SK-N-SH (cell line): ENCODE results near the gene AKR1D1. TPM values are rescaled to one million over a fixed set of nuclear protein-coding genes. Genes with fewer than 3 reads are reported as not detected.

ENCODE experiments used
- CTCF ChIA-PET: fragments of 300-600, 350-600 bp; formaldehyde crosslinking; extraction: SDS; loops from one replicate; lab custom pipeline; 2021; lab: Yijun Ruan, JAX
- POLR2A ChIA-PET: fragments of 350-600 bp; sonication (Branson Sonifier 250); formaldehyde crosslinking; extraction: SDS; loops from one replicate; lab custom pipeline; 2020; ENCODE audit warnings: antibody characterized with exemption, inconsistent platforms; lab: Yijun Ruan, JAX
- DNase-seq: peaks from one replicate; pipeline ENCODE4 v3.0.0; 2012
- H2AFZ ChIP-seq: fragments of 200-600 bp; sonication (generic); 2 replicates; pipeline ENCODE4 v1.8.1; 2016; ENCODE audit warnings: antibody characterized with exemption, mild to moderate bottlenecking, low read depth
- H3F3A ChIP-seq: fragments of 200-600 bp; sonication (generic); replicated peaks from 2 replicates; pipeline ENCODE3; 2016; ENCODE audit warnings: antibody characterized with exemption, mild to moderate bottlenecking; ENCODE audit not compliant: insufficient read depth
- H3K27ac ChIP-seq, 2 experiments: fragments of 200-500 bp in 1 of 2; fragments of 200-600 bp in 1 of 2; sonication (Bioruptor generic) in 1 of 2; sonication (generic), shearing (Covaris generic) in 1 of 2; 2 replicates each; pipeline versions ENCODE4 v1.5.1 to v1.6.1; 2014 to 2016; ENCODE audit warnings: low read depth in 2 of 2, inconsistent platforms in 1 of 2, low read length in 1 of 2, mild to moderate bottlenecking in 1 of 2, mixed read lengths in 1 of 2
- H3K27me3 ChIP-seq: fragments of 200-600 bp; sonication (generic), shearing (Covaris generic); 2 replicates; pipeline ENCODE4 v1.6.1; 2016; ENCODE audit warnings: mixed run types; ENCODE audit not compliant: insufficient read depth
- H3K36me3 ChIP-seq, 2 experiments: fragments of 200-500 bp in 1 of 2; fragments of 200-600 bp in 1 of 2; sonication (Bioruptor generic) in 1 of 2; sonication (generic) in 1 of 2; replicated peaks in 1 of 2; 2 replicates each; pipeline versions ENCODE3 to v1.5.1; 2014 to 2016; ENCODE audit warnings: low read length in 1 of 2, mild to moderate bottlenecking in 1 of 2; ENCODE audit not compliant: insufficient read depth in 2 of 2, control insufficient read depth in 1 of 2
- H3K4me1 ChIP-seq, 2 experiments: fragments of 200-500 bp in 1 of 2; fragments of 200-600 bp in 1 of 2; sonication (Bioruptor generic) in 1 of 2; sonication (generic), shearing (Covaris generic) in 1 of 2; 2 replicates each; pipeline versions ENCODE4 v1.5.1 to v1.6.1; 2014 to 2016; ENCODE audit warnings: low read depth in 1 of 2, low read length in 1 of 2, mixed run types in 1 of 2; ENCODE audit not compliant: insufficient read depth in 2 of 2, control insufficient read depth in 1 of 2
- H3K4me2 ChIP-seq: fragments of 200-600 bp; sonication (generic), shearing (Covaris generic); 2 replicates; pipeline ENCODE4 v1.6.1; 2017; ENCODE audit warnings: mixed run types
- H3K4me3 ChIP-seq, 2 experiments: fragments of 200-500 bp in 1 of 2; fragments of 200-600 bp in 1 of 2; sonication (Bioruptor generic) in 1 of 2; sonication (generic), shearing (Covaris generic) in 1 of 2; 2 replicates each; pipeline versions ENCODE4 v1.5.1 to v1.8.1; 2014 to 2016; ENCODE audit warnings: low read depth in 2 of 2, inconsistent platforms in 1 of 2, low read length in 1 of 2, mild to moderate bottlenecking in 1 of 2, mixed read lengths in 1 of 2, moderate library complexity in 1 of 2
- H3K79me2 ChIP-seq: fragments of 200-600 bp; sonication (generic); 2 replicates; pipeline ENCODE4 v1.8.1; 2017; ENCODE audit warnings: mild to moderate bottlenecking; ENCODE audit not compliant: insufficient read depth
- H3K9ac ChIP-seq: fragments of 200-600 bp; sonication (generic); 2 replicates; pipeline ENCODE4 v1.6.1; 2017; ENCODE audit warnings: mixed run types
- H3K9me2 ChIP-seq: fragments of 200-600 bp; sonication (generic); 2 replicates; pipeline ENCODE4 v1.6.1; 2017; ENCODE audit warnings: mixed run types
- H3K9me3 ChIP-seq: fragments of 200-600 bp; sonication (generic); 2 replicates; pipeline ENCODE4 v1.6.1; 2017; ENCODE audit warnings: mixed run types, mild to moderate bottlenecking, moderate library complexity
- H4K20me1 ChIP-seq: fragments of 200-600 bp; sonication (generic); 2 replicates; pipeline ENCODE4 v1.6.1; 2017; ENCODE audit warnings: mild to moderate bottlenecking, mixed run types; ENCODE audit not compliant: insufficient read depth
- CHD2 ChIP-seq: fragments of 150-350 bp; IDR thresholded peaks from 2 replicates; pipeline ENCODE4 v1.6.1; 2018; ENCODE audit warnings: low read length; ENCODE audit not compliant: partially characterized antibody
- ELF1 ChIP-seq: IDR thresholded peaks from 2 replicates; pipeline ENCODE4 v1.4.0; 2012
- EP300 ChIP-seq, 2 experiments: IDR thresholded peaks; 2 replicates each; pipeline versions ENCODE4 v1.4.0 to v1.6.1; 2012; ENCODE audit warnings: borderline replicate concordance in 1 of 2, low read depth in 1 of 2, low read length in 1 of 2
- FOXJ3 ChIP-seq: sonication (generic); formaldehyde crosslinking; IDR thresholded peaks from 2 replicates; pipeline ENCODE4 v1.5.1; 2020; ENCODE audit warnings: mild to moderate bottlenecking, missing genetic modification reagents
- FOXM1 ChIP-seq: IDR thresholded peaks from 2 replicates; pipeline ENCODE4 v1.4.0; 2012; ENCODE audit warnings: low read depth, mild to moderate bottlenecking
- GABPA ChIP-seq: IDR thresholded peaks from 2 replicates; pipeline ENCODE4 v1.4.0; 2012; ENCODE audit warnings: low read depth, mild to moderate bottlenecking
- GATA2 ChIP-seq: sonication (generic); formaldehyde crosslinking; IDR thresholded peaks from 2 replicates; pipeline ENCODE4 v1.5.0; 2020; ENCODE audit warnings: mild to moderate bottlenecking, missing genetic modification reagents
- MXI1 ChIP-seq: IDR thresholded peaks from 2 replicates; pipeline ENCODE4 v1.6.1; 2012; ENCODE audit warnings: mild to moderate bottlenecking, low read depth, low read length, improper control_type of control experiment
- NFIC ChIP-seq: IDR thresholded peaks from 2 replicates; pipeline ENCODE4 v1.4.0; 2012; ENCODE audit warnings: borderline replicate concordance
- POLR2AphosphoS5 ChIP-seq: IDR thresholded peaks from 2 replicates; pipeline ENCODE4 v1.6.1; 2012; ENCODE audit warnings: low read depth, low read length
- RAD21 ChIP-seq: IDR thresholded peaks from 2 replicates; pipeline ENCODE4 v1.6.1; 2012; ENCODE audit warnings: mild to moderate bottlenecking, low read length
- RCOR1 ChIP-seq: fragments of 150-350 bp; IDR thresholded peaks from 2 replicates; pipeline ENCODE4 v1.6.1; 2017; ENCODE audit warnings: antibody characterized with exemption, low read length
- RFX5 ChIP-seq: IDR thresholded peaks from 2 replicates; pipeline ENCODE4 v1.6.1; 2012; ENCODE audit warnings: mild to moderate bottlenecking, improper control_type of control experiment, low read length
- SIN3A ChIP-seq: IDR thresholded peaks from 2 replicates; pipeline ENCODE4 v1.6.1; 2012; ENCODE audit warnings: low read depth, mild to moderate bottlenecking, low read length, moderate library complexity, borderline replicate concordance
- TCF12 ChIP-seq: IDR thresholded peaks from 2 replicates; pipeline ENCODE4 v1.4.0; 2012
- WGBS: methylation state at CpG from one replicate; pipeline ENCODE4 v1.1.6; 2017; ENCODE audit warnings: low lambda C conversion rate; 5-methylcytosine and 5-hydroxymethylcytosine counted together
- polyA plus RNA-seq, 3 experiments: library from polyadenylated mRNA; depleted of rRNA; stranded (reverse); fragments of >200 nt; gene quantifications; 2 replicates each; pipeline ENCODE4 v1.2.3, GENCODE V29; 2012
- TF ChIP-seq, protein P1 (sequence below): fragments of 150-350 bp; IDR thresholded peaks from 2 replicates; pipeline ENCODE4 v1.6.1; 2017; ENCODE audit warnings: antibody characterized with exemption, low read length, low read depth, borderline replicate concordance
- TF ChIP-seq, protein P2 (sequence below): IDR thresholded peaks from 2 replicates; pipeline ENCODE4 v1.4.0; 2012; ENCODE audit warnings: low read depth, borderline replicate concordance
- TF ChIP-seq, protein P3 (sequence below): fragments of 200-600 bp; sonication (generic); IDR thresholded peaks from 2 replicates; pipeline ENCODE4 v1.6.1; 2017; ENCODE audit warnings: antibody characterized with exemption, mild to moderate bottlenecking, moderate library complexity
- TF ChIP-seq, protein P4 (sequence below): IDR thresholded peaks from 2 replicates; pipeline ENCODE4; 2012
- TF ChIP-seq, protein P5 (sequence below): fragments of 150-350 bp; IDR thresholded peaks from 2 replicates; pipeline ENCODE4 v1.6.1; 2016; ENCODE audit warnings: mild to moderate bottlenecking, low read depth, low read length

Gene AKR1D1
- polyA plus RNA-seq, 1 of the 3 experiments (the other 2 are of a cell fraction) = not detected

DNA sequence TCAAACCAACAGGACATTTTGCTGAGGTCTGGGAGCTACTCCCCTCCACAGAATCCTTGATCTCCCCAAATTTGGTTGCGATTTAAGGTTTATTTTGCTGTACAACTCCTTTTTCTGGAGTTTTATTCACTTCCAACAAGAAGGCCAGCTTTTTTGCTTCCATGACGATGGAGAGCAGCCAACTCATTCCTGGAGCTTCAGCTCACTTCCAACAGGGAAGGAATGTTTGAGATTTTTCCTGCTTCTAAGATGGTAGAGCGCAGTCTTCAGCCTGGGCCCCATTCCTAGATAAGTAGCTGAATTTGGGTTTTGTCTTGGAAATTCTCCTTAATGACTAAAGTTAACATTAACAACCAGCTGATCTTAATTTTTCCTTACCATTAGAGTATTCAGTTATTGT lies 43.5 kb upstream of the AKR1D1 start (continued):
- no peak for TF ChIP-seq GATA2 (CRISPR knock-in tag)

DNA sequence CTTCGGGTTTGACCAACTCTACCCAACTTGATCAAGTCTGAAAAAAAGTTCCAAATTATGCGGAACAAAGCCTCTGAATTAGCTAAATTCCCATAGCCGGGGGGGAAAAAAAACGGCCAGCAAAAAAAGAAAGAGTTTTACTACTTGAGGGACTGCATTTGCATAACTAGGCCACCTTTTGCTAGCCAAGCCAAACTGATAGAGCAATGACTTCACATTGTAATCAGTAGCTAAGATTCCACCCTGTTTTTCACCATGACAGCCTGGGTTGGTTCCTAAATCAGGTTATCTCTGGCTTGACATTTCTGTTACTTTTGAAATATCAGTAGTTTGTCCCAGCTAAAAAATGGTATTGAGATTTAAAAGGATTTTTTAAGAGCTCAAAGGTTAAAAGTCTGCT lies 43.0 kb upstream of the AKR1D1 start:
- no peaks in the 10 kb centered on the region for H3K27me3 ChIP-seq
- no peak overlapping the region for H3K27ac ChIP-seq
- H3K36me3 ChIP-seq = no peaks in the 10 kb centered on the region
- no peaks in the 10 kb centered on the region for H3K9me2 ChIP-seq
- H4K20me1 ChIP-seq = no peaks in the 10 kb centered on the region
- POLR2A ChIA-PET = no interaction called here
- no peak overlapping the region for H2AFZ ChIP-seq
- CTCF ChIA-PET = interaction anchor here (1.1 to 1.3 kb wide), 3 partner anchors 11 to 24 kb away, joined by 3 to 5 read pairs (median 5); no protein-coding TSS in a partner anchor
- H3K4me1 ChIP-seq = no peaks in the 10 kb centered on the region
- H3K9me3 ChIP-seq = peaks cover 8% of the 10 kb centered on the region; the same call in 1 of the 2 replicates
- no peak for TF ChIP-seq EP300 (IDR thresholded peaks at IDR 0.05; ENCODE audit: borderline replicate concordance in 1 of 2, low read depth in 1 of 2, low read length in 1 of 2)
- TF ChIP-seq SIN3A = no peak
- no peak for TF ChIP-seq FOXM1
- TF ChIP-seq, protein P1, sequence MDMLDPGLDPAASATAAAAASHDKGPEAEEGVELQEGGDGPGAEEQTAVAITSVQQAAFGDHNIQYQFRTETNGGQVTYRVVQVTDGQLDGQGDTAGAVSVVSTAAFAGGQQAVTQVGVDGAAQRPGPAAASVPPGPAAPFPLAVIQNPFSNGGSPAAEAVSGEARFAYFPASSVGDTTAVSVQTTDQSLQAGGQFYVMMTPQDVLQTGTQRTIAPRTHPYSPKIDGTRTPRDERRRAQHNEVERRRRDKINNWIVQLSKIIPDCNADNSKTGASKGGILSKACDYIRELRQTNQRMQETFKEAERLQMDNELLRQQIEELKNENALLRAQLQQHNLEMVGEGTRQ = no peak
- TF ChIP-seq, protein P2, sequence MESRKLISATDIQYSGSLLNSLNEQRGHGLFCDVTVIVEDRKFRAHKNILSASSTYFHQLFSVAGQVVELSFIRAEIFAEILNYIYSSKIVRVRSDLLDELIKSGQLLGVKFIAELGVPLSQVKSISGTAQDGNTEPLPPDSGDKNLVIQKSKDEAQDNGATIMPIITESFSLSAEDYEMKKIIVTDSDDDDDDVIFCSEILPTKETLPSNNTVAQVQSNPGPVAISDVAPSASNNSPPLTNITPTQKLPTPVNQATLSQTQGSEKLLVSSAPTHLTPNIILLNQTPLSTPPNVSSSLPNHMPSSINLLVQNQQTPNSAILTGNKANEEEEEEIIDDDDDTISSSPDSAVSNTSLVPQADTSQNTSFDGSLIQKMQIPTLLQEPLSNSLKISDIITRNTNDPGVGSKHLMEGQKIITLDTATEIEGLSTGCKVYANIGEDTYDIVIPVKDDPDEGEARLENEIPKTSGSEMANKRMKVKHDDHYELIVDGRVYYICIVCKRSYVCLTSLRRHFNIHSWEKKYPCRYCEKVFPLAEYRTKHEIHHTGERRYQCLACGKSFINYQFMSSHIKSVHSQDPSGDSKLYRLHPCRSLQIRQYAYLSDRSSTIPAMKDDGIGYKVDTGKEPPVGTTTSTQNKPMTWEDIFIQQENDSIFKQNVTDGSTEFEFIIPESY = no peak
- TF ChIP-seq, protein P3, sequence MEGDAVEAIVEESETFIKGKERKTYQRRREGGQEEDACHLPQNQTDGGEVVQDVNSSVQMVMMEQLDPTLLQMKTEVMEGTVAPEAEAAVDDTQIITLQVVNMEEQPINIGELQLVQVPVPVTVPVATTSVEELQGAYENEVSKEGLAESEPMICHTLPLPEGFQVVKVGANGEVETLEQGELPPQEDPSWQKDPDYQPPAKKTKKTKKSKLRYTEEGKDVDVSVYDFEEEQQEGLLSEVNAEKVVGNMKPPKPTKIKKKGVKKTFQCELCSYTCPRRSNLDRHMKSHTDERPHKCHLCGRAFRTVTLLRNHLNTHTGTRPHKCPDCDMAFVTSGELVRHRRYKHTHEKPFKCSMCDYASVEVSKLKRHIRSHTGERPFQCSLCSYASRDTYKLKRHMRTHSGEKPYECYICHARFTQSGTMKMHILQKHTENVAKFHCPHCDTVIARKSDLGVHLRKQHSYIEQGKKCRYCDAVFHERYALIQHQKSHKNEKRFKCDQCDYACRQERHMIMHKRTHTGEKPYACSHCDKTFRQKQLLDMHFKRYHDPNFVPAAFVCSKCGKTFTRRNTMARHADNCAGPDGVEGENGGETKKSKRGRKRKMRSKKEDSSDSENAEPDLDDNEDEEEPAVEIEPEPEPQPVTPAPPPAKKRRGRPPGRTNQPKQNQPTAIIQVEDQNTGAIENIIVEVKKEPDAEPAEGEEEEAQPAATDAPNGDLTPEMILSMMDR = no peak
- TF ChIP-seq, protein P4, sequence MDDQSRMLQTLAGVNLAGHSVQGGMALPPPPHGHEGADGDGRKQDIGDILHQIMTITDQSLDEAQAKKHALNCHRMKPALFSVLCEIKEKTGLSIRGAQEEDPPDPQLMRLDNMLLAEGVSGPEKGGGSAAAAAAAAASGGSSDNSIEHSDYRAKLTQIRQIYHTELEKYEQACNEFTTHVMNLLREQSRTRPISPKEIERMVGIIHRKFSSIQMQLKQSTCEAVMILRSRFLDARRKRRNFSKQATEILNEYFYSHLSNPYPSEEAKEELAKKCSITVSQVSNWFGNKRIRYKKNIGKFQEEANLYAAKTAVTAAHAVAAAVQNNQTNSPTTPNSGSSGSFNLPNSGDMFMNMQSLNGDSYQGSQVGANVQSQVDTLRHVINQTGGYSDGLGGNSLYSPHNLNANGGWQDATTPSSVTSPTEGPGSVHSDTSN = no peak
- no peak for TF ChIP-seq ELF1
- TF ChIP-seq TCF12 = no peak
- TF ChIP-seq RFX5 = no peak
- TF ChIP-seq, protein P5, sequence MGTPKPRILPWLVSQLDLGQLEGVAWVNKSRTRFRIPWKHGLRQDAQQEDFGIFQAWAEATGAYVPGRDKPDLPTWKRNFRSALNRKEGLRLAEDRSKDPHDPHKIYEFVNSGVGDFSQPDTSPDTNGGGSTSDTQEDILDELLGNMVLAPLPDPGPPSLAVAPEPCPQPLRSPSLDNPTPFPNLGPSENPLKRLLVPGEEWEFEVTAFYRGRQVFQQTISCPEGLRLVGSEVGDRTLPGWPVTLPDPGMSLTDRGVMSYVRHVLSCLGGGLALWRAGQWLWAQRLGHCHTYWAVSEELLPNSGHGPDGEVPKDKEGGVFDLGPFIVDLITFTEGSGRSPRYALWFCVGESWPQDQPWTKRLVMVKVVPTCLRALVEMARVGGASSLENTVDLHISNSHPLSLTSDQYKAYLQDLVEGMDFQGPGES = no peak
- no peak for TF ChIP-seq CHD2
- TF ChIP-seq NFIC = no peak
- no peak for TF ChIP-seq MXI1
- TF ChIP-seq GABPA = no peak
- no peak for TF ChIP-seq FOXJ3 (CRISPR knock-in tag)
- TF ChIP-seq RCOR1 = no peak
- TF ChIP-seq RAD21 = no peak
- no peak for TF ChIP-seq POLR2AphosphoS5
- no peak overlapping the region for H3K4me2 ChIP-seq
- no peaks in the 10 kb centered on the region for H3F3A ChIP-seq
- no peak for DNase-seq
- no peak overlapping the region for H3K4me3 ChIP-seq
- H3K9ac ChIP-seq = no peak overlapping the region
- no peaks in the 10 kb centered on the region for H3K79me2 ChIP-seq
- WGBS = 52% methylated on average over 4 of the region's 4 CpGs
